ENCODE data around the gene DMRT1. TPM values are rescaled to one million over a fixed set of nuclear protein-coding genes. Genes with fewer than 3 reads are reported as not detected.

The DMRT1 gene
- total RNA-seq, 1 experiment from 2014 or later, result 0.47 TPM

DNA sequence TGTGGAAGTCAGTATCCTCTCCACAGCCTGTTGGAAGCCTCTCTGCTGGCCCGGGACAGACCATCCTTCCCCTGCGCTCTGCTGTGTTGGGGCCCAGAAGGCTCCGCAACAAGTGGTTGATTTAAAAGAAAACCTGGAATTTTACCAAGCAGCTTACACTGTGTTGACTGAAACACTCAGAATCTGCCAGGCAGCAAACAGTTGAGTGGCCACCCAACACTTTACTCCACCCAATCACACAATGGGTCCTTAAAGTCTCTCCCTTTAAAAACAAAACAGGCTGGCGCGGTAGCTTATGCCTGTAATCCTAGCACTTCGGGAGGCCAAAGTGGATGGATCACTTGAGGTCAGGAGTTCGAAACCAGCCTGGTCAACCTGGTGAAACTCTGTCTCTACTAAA, 107.0 kb downstream of the DMRT1 start:
- H4K20me1 ChIP-seq (ENCODE audit: insufficient read depth), result no peaks in the 10 kb centered on the region
- TF ChIP-seq ELF1 (IDR thresholded peaks at IDR 0.05; ENCODE audit: borderline replicate concordance, low read depth), result no peak
- no peak for TF ChIP-seq ATF3 (IDR thresholded peaks at IDR 0.05)
- TF ChIP-seq POLR2AphosphoS5 (IDR thresholded peaks at IDR 0.05; ENCODE audit: low read depth, low read length), result no peak
- TF ChIP-seq, protein P1, sequence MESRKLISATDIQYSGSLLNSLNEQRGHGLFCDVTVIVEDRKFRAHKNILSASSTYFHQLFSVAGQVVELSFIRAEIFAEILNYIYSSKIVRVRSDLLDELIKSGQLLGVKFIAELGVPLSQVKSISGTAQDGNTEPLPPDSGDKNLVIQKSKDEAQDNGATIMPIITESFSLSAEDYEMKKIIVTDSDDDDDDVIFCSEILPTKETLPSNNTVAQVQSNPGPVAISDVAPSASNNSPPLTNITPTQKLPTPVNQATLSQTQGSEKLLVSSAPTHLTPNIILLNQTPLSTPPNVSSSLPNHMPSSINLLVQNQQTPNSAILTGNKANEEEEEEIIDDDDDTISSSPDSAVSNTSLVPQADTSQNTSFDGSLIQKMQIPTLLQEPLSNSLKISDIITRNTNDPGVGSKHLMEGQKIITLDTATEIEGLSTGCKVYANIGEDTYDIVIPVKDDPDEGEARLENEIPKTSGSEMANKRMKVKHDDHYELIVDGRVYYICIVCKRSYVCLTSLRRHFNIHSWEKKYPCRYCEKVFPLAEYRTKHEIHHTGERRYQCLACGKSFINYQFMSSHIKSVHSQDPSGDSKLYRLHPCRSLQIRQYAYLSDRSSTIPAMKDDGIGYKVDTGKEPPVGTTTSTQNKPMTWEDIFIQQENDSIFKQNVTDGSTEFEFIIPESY (IDR thresholded peaks at IDR 0.05; ENCODE audit: extremely low read depth, insufficient replicate concordance, low read length), result no peak
- TF ChIP-seq EGR1 (IDR thresholded peaks at IDR 0.05; ENCODE audit: low read depth), result no peak
- no peak for TF ChIP-seq CTCF (IDR thresholded peaks at IDR 0.05 in 2 of 3, conservative IDR thresholded peaks at IDR 0.05 in 1 of 3; ENCODE audit: borderline replicate concordance in 1 of 3, insufficient read depth in 1 of 3, low read depth in 2 of 3, low read length in 2 of 3)
- TF ChIP-seq ZFX (IDR thresholded peaks at IDR 0.05), result no peak
- TF ChIP-seq, protein P2, sequence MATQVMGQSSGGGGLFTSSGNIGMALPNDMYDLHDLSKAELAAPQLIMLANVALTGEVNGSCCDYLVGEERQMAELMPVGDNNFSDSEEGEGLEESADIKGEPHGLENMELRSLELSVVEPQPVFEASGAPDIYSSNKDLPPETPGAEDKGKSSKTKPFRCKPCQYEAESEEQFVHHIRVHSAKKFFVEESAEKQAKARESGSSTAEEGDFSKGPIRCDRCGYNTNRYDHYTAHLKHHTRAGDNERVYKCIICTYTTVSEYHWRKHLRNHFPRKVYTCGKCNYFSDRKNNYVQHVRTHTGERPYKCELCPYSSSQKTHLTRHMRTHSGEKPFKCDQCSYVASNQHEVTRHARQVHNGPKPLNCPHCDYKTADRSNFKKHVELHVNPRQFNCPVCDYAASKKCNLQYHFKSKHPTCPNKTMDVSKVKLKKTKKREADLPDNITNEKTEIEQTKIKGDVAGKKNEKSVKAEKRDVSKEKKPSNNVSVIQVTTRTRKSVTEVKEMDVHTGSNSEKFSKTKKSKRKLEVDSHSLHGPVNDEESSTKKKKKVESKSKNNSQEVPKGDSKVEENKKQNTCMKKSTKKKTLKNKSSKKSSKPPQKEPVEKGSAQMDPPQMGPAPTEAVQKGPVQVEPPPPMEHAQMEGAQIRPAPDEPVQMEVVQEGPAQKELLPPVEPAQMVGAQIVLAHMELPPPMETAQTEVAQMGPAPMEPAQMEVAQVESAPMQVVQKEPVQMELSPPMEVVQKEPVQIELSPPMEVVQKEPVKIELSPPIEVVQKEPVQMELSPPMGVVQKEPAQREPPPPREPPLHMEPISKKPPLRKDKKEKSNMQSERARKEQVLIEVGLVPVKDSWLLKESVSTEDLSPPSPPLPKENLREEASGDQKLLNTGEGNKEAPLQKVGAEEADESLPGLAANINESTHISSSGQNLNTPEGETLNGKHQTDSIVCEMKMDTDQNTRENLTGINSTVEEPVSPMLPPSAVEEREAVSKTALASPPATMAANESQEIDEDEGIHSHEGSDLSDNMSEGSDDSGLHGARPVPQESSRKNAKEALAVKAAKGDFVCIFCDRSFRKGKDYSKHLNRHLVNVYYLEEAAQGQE (IDR thresholded peaks at IDR 0.05; ENCODE audit: low read depth), result no peak
- CTCF ChIA-PET, result no interaction called here
- POLR2A ChIA-PET, result no interaction called here
- no peaks in the 10 kb centered on the region for H3K79me2 ChIP-seq (ENCODE audit: insufficient read depth, low read length)
- no peak overlapping the region for H3K9ac ChIP-seq (ENCODE audit: low read length)
- BruUV-seq (replicated peaks), result no TSS peak
- ATAC-seq (no peak), DNase-seq (ENCODE audit: low read depth, low spot score) (no peak)
- H3K9me2 ChIP-seq (ENCODE audit: insufficient read depth), result no peaks in the 10 kb centered on the region
- no peak overlapping the region for H3K4me3 ChIP-seq (replicated peaks in 1 of 2; ENCODE audit: low read depth in 1 of 2, low read length in 2 of 2)
- H3K9me3 ChIP-seq (ENCODE audit: control insufficient read depth in 1 of 2, insufficient read depth in 1 of 2, low read depth in 1 of 2, low read length in 2 of 2), result no peaks in the 10 kb centered on the region
- H3K4me2 ChIP-seq (ENCODE audit: low read length), result no peak overlapping the region
- intact Hi-C loops (cut with micrococcal nuclease), result no loop called here
- no peaks in the 10 kb centered on the region for H3K4me1 ChIP-seq (ENCODE audit: control insufficient read depth in 1 of 2, insufficient read depth in 2 of 2, low read length in 2 of 2)
- no peaks in the 10 kb centered on the region for H3K36me3 ChIP-seq (ENCODE audit: control insufficient read depth in 1 of 2, insufficient read depth in 2 of 2, low read length in 2 of 2)
- no peak overlapping the region for H3K27ac ChIP-seq (ENCODE audit: low read depth, low read length)
- 0 out of 2 replicates have a peak, but pooled peaks cover 7% of the 10 kb centered on the region for H3K27me3 ChIP-seq (ENCODE audit: insufficient read depth, low read length)
- no peak overlapping the region for H2AFZ ChIP-seq (ENCODE audit: low read depth, low read length, poor library complexity, severe bottlenecking)
- RAD21 ChIA-PET (ENCODE audit: low non-redundant PET in 1 of 2, low total read pairs in 2 of 2, uncharacterized antibody in 2 of 2, unreplicated experiment in 2 of 2), result no interaction called here
